ENCODE results near the gene OR52R1. TPM values are rescaled to one million over a fixed set of nuclear protein-coding genes. Genes with fewer than 3 reads are reported as not detected.
"Not testable (repeated sequence)": the region's sequence is repeated elsewhere in the genome, so short reads cannot be mapped to it uniquely, and the experiment has no call there.

Gene OR52R1
- total and polyA plus RNA-seq, 12 donors = not detected

DNA sequence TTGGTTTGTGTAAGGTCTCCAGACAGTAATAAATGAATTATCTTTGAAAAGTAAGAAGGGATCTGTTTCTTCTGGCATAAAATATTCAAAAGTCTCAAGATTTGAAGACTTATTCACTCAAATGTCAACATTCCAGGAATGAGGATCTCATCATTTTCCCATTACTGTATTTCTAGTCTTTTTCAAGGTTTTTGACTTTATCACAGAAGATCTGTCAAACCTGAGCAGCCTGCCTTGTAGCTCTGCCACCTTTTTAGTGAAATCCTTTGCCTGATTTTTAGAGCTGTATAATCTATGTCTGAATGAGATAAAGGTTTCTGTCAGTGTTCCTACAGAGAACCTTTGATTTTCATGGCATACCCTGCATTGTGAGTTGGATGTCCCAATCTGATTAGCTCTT is 21.0 kb upstream of the OR52R1 start:
- DNase-seq = no peak
- intact Hi-C loops (cut with DNase I) = no loop called here
- H3K4me3 ChIP-seq = no peak overlapping the region
- TF ChIP-seq POLR2A (IDR thresholded peaks at IDR 0.05) = no peak
- TF ChIP-seq, protein P1, sequence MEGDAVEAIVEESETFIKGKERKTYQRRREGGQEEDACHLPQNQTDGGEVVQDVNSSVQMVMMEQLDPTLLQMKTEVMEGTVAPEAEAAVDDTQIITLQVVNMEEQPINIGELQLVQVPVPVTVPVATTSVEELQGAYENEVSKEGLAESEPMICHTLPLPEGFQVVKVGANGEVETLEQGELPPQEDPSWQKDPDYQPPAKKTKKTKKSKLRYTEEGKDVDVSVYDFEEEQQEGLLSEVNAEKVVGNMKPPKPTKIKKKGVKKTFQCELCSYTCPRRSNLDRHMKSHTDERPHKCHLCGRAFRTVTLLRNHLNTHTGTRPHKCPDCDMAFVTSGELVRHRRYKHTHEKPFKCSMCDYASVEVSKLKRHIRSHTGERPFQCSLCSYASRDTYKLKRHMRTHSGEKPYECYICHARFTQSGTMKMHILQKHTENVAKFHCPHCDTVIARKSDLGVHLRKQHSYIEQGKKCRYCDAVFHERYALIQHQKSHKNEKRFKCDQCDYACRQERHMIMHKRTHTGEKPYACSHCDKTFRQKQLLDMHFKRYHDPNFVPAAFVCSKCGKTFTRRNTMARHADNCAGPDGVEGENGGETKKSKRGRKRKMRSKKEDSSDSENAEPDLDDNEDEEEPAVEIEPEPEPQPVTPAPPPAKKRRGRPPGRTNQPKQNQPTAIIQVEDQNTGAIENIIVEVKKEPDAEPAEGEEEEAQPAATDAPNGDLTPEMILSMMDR (IDR thresholded peaks at IDR 0.05) = no peak
- H3K27me3 ChIP-seq = no peaks in the 10 kb centered on the region
- H3K9me3 ChIP-seq (replicated peaks in 1 of 3) = no peaks in the 10 kb centered on the region
- H3K27ac ChIP-seq = no peak overlapping the region
- H3K4me1 ChIP-seq (replicated peaks in 1 of 2) = no peaks in the 10 kb centered on the region
- no peaks in the 10 kb centered on the region for H3K36me3 ChIP-seq (replicated peaks in 1 of 2)

GRCh38 chr11:4821021-4821420 is 16.8 kb upstream of the OR52R1 start, which contains the start of gene OR51F2:
Gene OR51F2 (plus strand): TSS chr11:4821321. CDS start chr11:4821422, 101 bp downstream.
- WGBS, 4 donors = 61 to 82% (median 75%) methylated on average over 1 of the region's 1 CpG
- no peaks in the 10 kb centered on the region for H3K36me3 ChIP-seq (replicated peaks in 1 of 2)
- H3K9me3 ChIP-seq (replicated peaks in 1 of 3) = no peaks in the 10 kb centered on the region
- no peak within 1 kb of the TSS for H3K27ac ChIP-seq
- H3K4me1 ChIP-seq (replicated peaks in 1 of 2) = no peaks in the 10 kb centered on the region
- no peak for TF ChIP-seq POLR2A (IDR thresholded peaks at IDR 0.05)
- TF ChIP-seq, protein P1 (IDR thresholded peaks at IDR 0.05) = no peak
- no peak within 1 kb of the TSS for H3K4me3 ChIP-seq
- no peak for DNase-seq
- no peaks in the 10 kb centered on the region for H3K27me3 ChIP-seq
- intact Hi-C loops (cut with DNase I) = no loop called here

DNA sequence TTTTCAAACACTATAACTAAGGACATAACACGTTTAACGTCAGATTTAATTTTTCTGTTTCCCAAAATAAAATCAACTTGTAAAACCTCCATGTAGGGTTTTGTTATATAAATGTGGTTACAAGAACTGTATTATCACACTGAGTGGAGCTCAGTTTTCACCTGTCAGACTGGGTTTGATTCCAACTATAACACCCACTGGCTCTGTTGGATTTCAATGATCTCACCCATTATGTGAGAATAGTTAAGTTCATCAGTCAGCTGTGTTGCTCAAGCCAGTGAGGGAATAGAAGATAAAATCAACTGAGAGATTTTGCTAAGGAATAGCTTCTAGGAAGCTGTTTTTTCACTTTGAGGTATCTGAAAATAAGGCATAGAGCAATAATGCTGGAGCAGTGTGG is 5.1 kb upstream of the OR52R1 start:
- no peak for DNase-seq
- H3K27me3 ChIP-seq = no peaks in the 10 kb centered on the region
- no peaks in the 10 kb centered on the region for H3K36me3 ChIP-seq (replicated peaks in 1 of 2)
- intact Hi-C loops (cut with DNase I) = no loop called here
- no peak overlapping the region for H3K4me3 ChIP-seq
- TF ChIP-seq, protein P1 (IDR thresholded peaks at IDR 0.05) = no peak
- TF ChIP-seq POLR2A (IDR thresholded peaks at IDR 0.05) = no peak
- WGBS, 4 donors = 75 to 86% (median 83%) methylated on average over 2 of the region's 2 CpGs
- no peak overlapping the region for H3K27ac ChIP-seq
- H3K9me3 ChIP-seq (replicated peaks in 1 of 3) = no peaks in the 10 kb centered on the region
- no peaks in the 10 kb centered on the region for H3K4me1 ChIP-seq (replicated peaks in 1 of 2)

DNA sequence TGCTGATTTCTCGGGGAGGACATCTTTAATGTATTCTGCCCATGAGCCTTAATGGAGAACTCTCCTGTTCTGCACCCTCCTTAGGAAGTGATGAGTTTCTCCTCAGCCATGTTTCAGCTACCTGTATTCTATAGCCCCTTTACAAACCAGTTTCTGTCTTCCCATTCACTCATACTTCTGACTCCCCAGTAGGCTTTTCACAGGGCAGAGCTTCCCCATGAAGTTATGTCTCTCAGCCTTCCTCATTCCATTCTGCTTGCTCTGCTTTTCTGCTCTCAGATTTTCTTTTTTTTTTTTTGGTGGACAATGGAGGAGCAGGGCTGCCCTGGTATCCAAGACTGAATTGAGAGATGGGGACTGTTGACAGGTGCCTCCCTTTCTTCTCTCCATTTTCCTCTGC is 4.3 kb upstream of the OR52R1 start:
- WGBS, 4 donors = 53 to 93% (median 71%) methylated on average over 1 of the region's 1 CpG
- TF ChIP-seq POLR2A (IDR thresholded peaks at IDR 0.05) = no peak
- TF ChIP-seq, protein P1 (IDR thresholded peaks at IDR 0.05) = no peak
- Histone ChIP-seq H3K36me3 (replicated peaks in 1 of 2) (no peaks in the 10 kb centered on the region), H3K27me3 (no peaks in the 10 kb centered on the region), H3K4me1 (replicated peaks in 1 of 2) (no peaks in the 10 kb centered on the region), H3K9me3 (replicated peaks in 1 of 3) (no peaks in the 10 kb centered on the region), H3K4me3 (no peak overlapping the region), H3K27ac (no peak overlapping the region)
- intact Hi-C loops (cut with DNase I) = no loop called here
- no peak for DNase-seq

- H3K27me3 ChIP-seq; H3K4me3 ChIP-seq; intact Hi-C loops (cut with DNase I); H3K27ac ChIP-seq; H3K36me3 ChIP-seq (replicated peaks in 1 of 2); DNase-seq; H3K9me3 ChIP-seq (replicated peaks in 1 of 3); H3K4me1 ChIP-seq (replicated peaks in 1 of 2): not testable (repeated sequence)
- WGBS, 4 donors = 70 to 94% (median 86%) methylated on average over 5 of the region's 5 CpGs
Observed at GRCh38 chr11:4801316-4801715, 2.9 kb downstream of the OR52R1 start.

Measured in adrenal gland (tissue), 12 donors.